SK-N-SH (cell line): ENCODE results near the gene NEK10. TPM values are rescaled to one million over a fixed set of nuclear protein-coding genes. Genes with fewer than 3 reads are reported as not detected.

Experiments used
- CTCF ChIA-PET: fragments of 300-600, 350-600 bp; formaldehyde crosslinking; extraction: SDS; loops from one replicate; lab custom pipeline; 2021; lab: Yijun Ruan, JAX
- POLR2A ChIA-PET: fragments of 350-600 bp; sonication (Branson Sonifier 250); formaldehyde crosslinking; extraction: SDS; loops from one replicate; lab custom pipeline; 2020; ENCODE audit warnings: antibody characterized with exemption, inconsistent platforms; lab: Yijun Ruan, JAX
- DNase-seq: peaks from one replicate; pipeline ENCODE4 v3.0.0; 2012
- H2AFZ ChIP-seq: fragments of 200-600 bp; sonication (generic); 2 replicates; pipeline ENCODE4 v1.8.1; 2016; ENCODE audit warnings: antibody characterized with exemption, mild to moderate bottlenecking, low read depth
- H3F3A ChIP-seq: fragments of 200-600 bp; sonication (generic); replicated peaks from 2 replicates; pipeline ENCODE3; 2016; ENCODE audit warnings: antibody characterized with exemption, mild to moderate bottlenecking; ENCODE audit not compliant: insufficient read depth
- H3K27ac ChIP-seq, 2 experiments: fragments of 200-500 bp in 1 of 2; fragments of 200-600 bp in 1 of 2; sonication (Bioruptor generic) in 1 of 2; sonication (generic), shearing (Covaris generic) in 1 of 2; 2 replicates each; pipeline versions ENCODE4 v1.5.1 to v1.6.1; 2014 to 2016; ENCODE audit warnings: low read depth in 2 of 2, inconsistent platforms in 1 of 2, low read length in 1 of 2, mild to moderate bottlenecking in 1 of 2, mixed read lengths in 1 of 2
- H3K27me3 ChIP-seq: fragments of 200-600 bp; sonication (generic), shearing (Covaris generic); 2 replicates; pipeline ENCODE4 v1.6.1; 2016; ENCODE audit warnings: mixed run types; ENCODE audit not compliant: insufficient read depth
- H3K36me3 ChIP-seq, 2 experiments: fragments of 200-500 bp in 1 of 2; fragments of 200-600 bp in 1 of 2; sonication (Bioruptor generic) in 1 of 2; sonication (generic) in 1 of 2; replicated peaks in 1 of 2; 2 replicates each; pipeline versions ENCODE3 to v1.5.1; 2014 to 2016; ENCODE audit warnings: low read length in 1 of 2, mild to moderate bottlenecking in 1 of 2; ENCODE audit not compliant: insufficient read depth in 2 of 2, control insufficient read depth in 1 of 2
- H3K4me1 ChIP-seq, 2 experiments: fragments of 200-500 bp in 1 of 2; fragments of 200-600 bp in 1 of 2; sonication (Bioruptor generic) in 1 of 2; sonication (generic), shearing (Covaris generic) in 1 of 2; 2 replicates each; pipeline versions ENCODE4 v1.5.1 to v1.6.1; 2014 to 2016; ENCODE audit warnings: low read depth in 1 of 2, low read length in 1 of 2, mixed run types in 1 of 2; ENCODE audit not compliant: insufficient read depth in 2 of 2, control insufficient read depth in 1 of 2
- H3K4me2 ChIP-seq: fragments of 200-600 bp; sonication (generic), shearing (Covaris generic); 2 replicates; pipeline ENCODE4 v1.6.1; 2017; ENCODE audit warnings: mixed run types
- H3K4me3 ChIP-seq, 2 experiments: fragments of 200-500 bp in 1 of 2; fragments of 200-600 bp in 1 of 2; sonication (Bioruptor generic) in 1 of 2; sonication (generic), shearing (Covaris generic) in 1 of 2; 2 replicates each; pipeline versions ENCODE4 v1.5.1 to v1.8.1; 2014 to 2016; ENCODE audit warnings: low read depth in 2 of 2, inconsistent platforms in 1 of 2, low read length in 1 of 2, mild to moderate bottlenecking in 1 of 2, mixed read lengths in 1 of 2, moderate library complexity in 1 of 2
- H3K79me2 ChIP-seq: fragments of 200-600 bp; sonication (generic); 2 replicates; pipeline ENCODE4 v1.8.1; 2017; ENCODE audit warnings: mild to moderate bottlenecking; ENCODE audit not compliant: insufficient read depth
- H3K9ac ChIP-seq: fragments of 200-600 bp; sonication (generic); 2 replicates; pipeline ENCODE4 v1.6.1; 2017; ENCODE audit warnings: mixed run types
- H3K9me2 ChIP-seq: fragments of 200-600 bp; sonication (generic); 2 replicates; pipeline ENCODE4 v1.6.1; 2017; ENCODE audit warnings: mixed run types
- H3K9me3 ChIP-seq: fragments of 200-600 bp; sonication (generic); 2 replicates; pipeline ENCODE4 v1.6.1; 2017; ENCODE audit warnings: mixed run types, mild to moderate bottlenecking, moderate library complexity
- H4K20me1 ChIP-seq: fragments of 200-600 bp; sonication (generic); 2 replicates; pipeline ENCODE4 v1.6.1; 2017; ENCODE audit warnings: mild to moderate bottlenecking, mixed run types; ENCODE audit not compliant: insufficient read depth
- FOSL2 ChIP-seq: IDR thresholded peaks from 2 replicates; pipeline ENCODE4 v1.4.0; 2012; ENCODE audit warnings: low read depth, mild to moderate bottlenecking, moderate library complexity, borderline replicate concordance
- FOXJ3 ChIP-seq: sonication (generic); formaldehyde crosslinking; IDR thresholded peaks from 2 replicates; pipeline ENCODE4 v1.5.1; 2020; ENCODE audit warnings: mild to moderate bottlenecking, missing genetic modification reagents
- FOXM1 ChIP-seq: IDR thresholded peaks from 2 replicates; pipeline ENCODE4 v1.4.0; 2012; ENCODE audit warnings: low read depth, mild to moderate bottlenecking
- NRF1 ChIP-seq: IDR thresholded peaks from 2 replicates; pipeline ENCODE4 v1.6.1; 2012; ENCODE audit warnings: low read depth, mild to moderate bottlenecking, low read length
- POLR2AphosphoS5 ChIP-seq: IDR thresholded peaks from 2 replicates; pipeline ENCODE4 v1.6.1; 2012; ENCODE audit warnings: low read depth, low read length
- RFX5 ChIP-seq: IDR thresholded peaks from 2 replicates; pipeline ENCODE4 v1.6.1; 2012; ENCODE audit warnings: mild to moderate bottlenecking, improper control_type of control experiment, low read length
- RXRA ChIP-seq: IDR thresholded peaks from 2 replicates; pipeline ENCODE4 v1.4.0; 2012; ENCODE audit warnings: low read depth, mild to moderate bottlenecking, borderline replicate concordance
- TAF1 ChIP-seq: IDR thresholded peaks from 2 replicates; pipeline ENCODE4 v1.6.1; 2012; ENCODE audit warnings: low read depth, mild to moderate bottlenecking, low read length, moderate library complexity, borderline replicate concordance
- TEAD4 ChIP-seq: IDR thresholded peaks from 2 replicates; pipeline ENCODE4 v1.4.0; 2012; ENCODE audit warnings: mild to moderate bottlenecking, borderline replicate concordance; ENCODE audit not compliant: insufficient read depth
- YY1 ChIP-seq: IDR thresholded peaks from 2 replicates; pipeline ENCODE4 v1.4.0; 2012; ENCODE audit warnings: low read depth, mild to moderate bottlenecking
- WGBS: methylation state at CpG from one replicate; pipeline ENCODE4 v1.1.6; 2017; ENCODE audit warnings: low lambda C conversion rate; 5-methylcytosine and 5-hydroxymethylcytosine counted together
- polyA plus RNA-seq, 3 experiments: library from polyadenylated mRNA; depleted of rRNA; stranded (reverse); fragments of >200 nt; gene quantifications; 2 replicates each; pipeline ENCODE4 v1.2.3, GENCODE V29; 2012
- TF ChIP-seq, protein P1 (sequence below): IDR thresholded peaks from 2 replicates; pipeline ENCODE4; 2012
- TF ChIP-seq, protein P2 (sequence below): IDR thresholded peaks from 2 replicates; pipeline ENCODE4 v1.4.0; 2012; ENCODE audit warnings: low read depth, borderline replicate concordance
- TF ChIP-seq, protein P3 (sequence below): IDR thresholded peaks from 2 replicates; pipeline ENCODE4 v1.4.0; 2012; ENCODE audit warnings: low read depth
- TF ChIP-seq, protein P4 (sequence below): IDR thresholded peaks from 2 replicates; pipeline ENCODE4 v1.6.1; 2012; ENCODE audit warnings: mild to moderate bottlenecking, low read depth, low read length, moderate library complexity

The NEK10 gene
- polyA plus RNA-seq, 1 of the 3 experiments (the other 2 are of a cell fraction) = 1.0 TPM

DNA sequence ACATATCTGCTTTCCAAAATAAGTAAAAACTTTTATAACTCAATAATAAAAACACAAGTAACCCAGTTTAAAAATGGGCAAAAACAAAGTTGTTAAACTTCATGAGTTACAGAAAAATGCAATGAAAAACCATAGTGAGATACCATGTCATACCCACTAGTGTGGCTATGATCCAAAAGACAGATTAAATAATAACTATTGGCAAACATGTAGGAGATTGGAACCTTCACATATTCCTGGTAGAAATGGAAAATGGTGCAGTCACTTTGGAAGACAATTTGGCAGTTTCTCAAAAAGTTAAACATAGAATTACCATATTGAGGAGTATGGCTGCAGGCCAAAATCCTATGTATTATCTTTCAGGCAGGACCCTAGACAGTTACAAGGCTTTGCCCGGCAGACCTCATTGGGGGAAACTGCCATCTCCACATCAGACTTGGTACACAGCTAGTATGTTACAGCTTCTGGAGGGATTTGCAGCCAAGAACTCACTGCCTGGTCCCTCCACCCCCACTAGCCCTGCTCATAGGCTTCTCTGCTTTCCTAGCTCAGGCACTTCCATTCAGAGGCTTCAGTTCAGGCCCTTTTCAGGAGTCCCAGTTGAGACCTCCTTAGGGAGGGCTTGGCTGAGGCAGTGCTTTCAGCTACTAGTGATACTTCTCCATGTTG is 147.8 kb downstream of the NEK10 start:
- no peaks in the 10 kb centered on the region for H3K79me2 ChIP-seq
- H3K27ac ChIP-seq = no peak overlapping the region
- CTCF ChIA-PET = no interaction called here
- no peaks in the 10 kb centered on the region for H3K27me3 ChIP-seq
- peaks cover 15% of the 10 kb centered on the region for H3F3A ChIP-seq
- no peaks in the 10 kb centered on the region for H3K9me3 ChIP-seq
- no peak overlapping the region for H2AFZ ChIP-seq
- no peaks in the 10 kb centered on the region for H4K20me1 ChIP-seq
- H3K36me3 ChIP-seq = no peaks in the 10 kb centered on the region
- no peak for DNase-seq
- H3K4me3 ChIP-seq = no peak overlapping the region
- TF ChIP-seq, protein P1, sequence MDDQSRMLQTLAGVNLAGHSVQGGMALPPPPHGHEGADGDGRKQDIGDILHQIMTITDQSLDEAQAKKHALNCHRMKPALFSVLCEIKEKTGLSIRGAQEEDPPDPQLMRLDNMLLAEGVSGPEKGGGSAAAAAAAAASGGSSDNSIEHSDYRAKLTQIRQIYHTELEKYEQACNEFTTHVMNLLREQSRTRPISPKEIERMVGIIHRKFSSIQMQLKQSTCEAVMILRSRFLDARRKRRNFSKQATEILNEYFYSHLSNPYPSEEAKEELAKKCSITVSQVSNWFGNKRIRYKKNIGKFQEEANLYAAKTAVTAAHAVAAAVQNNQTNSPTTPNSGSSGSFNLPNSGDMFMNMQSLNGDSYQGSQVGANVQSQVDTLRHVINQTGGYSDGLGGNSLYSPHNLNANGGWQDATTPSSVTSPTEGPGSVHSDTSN = no peak
- TF ChIP-seq, protein P2, sequence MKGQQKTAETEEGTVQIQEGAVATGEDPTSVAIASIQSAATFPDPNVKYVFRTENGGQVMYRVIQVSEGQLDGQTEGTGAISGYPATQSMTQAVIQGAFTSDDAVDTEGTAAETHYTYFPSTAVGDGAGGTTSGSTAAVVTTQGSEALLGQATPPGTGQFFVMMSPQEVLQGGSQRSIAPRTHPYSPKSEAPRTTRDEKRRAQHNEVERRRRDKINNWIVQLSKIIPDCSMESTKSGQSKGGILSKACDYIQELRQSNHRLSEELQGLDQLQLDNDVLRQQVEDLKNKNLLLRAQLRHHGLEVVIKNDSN = no peak
- TF ChIP-seq YY1 (no peak), TEAD4 (no peak), FOSL2 (no peak), FOXJ3 (CRISPR knock-in tag) (no peak), FOXM1 (no peak), RFX5 (no peak), POLR2AphosphoS5 (no peak), TAF1 (no peak), NRF1 (no peak), RXRA (no peak)
- TF ChIP-seq, protein P3, sequence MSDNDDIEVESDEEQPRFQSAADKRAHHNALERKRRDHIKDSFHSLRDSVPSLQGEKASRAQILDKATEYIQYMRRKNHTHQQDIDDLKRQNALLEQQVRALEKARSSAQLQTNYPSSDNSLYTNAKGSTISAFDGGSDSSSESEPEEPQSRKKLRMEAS = no peak
- TF ChIP-seq, protein P4, sequence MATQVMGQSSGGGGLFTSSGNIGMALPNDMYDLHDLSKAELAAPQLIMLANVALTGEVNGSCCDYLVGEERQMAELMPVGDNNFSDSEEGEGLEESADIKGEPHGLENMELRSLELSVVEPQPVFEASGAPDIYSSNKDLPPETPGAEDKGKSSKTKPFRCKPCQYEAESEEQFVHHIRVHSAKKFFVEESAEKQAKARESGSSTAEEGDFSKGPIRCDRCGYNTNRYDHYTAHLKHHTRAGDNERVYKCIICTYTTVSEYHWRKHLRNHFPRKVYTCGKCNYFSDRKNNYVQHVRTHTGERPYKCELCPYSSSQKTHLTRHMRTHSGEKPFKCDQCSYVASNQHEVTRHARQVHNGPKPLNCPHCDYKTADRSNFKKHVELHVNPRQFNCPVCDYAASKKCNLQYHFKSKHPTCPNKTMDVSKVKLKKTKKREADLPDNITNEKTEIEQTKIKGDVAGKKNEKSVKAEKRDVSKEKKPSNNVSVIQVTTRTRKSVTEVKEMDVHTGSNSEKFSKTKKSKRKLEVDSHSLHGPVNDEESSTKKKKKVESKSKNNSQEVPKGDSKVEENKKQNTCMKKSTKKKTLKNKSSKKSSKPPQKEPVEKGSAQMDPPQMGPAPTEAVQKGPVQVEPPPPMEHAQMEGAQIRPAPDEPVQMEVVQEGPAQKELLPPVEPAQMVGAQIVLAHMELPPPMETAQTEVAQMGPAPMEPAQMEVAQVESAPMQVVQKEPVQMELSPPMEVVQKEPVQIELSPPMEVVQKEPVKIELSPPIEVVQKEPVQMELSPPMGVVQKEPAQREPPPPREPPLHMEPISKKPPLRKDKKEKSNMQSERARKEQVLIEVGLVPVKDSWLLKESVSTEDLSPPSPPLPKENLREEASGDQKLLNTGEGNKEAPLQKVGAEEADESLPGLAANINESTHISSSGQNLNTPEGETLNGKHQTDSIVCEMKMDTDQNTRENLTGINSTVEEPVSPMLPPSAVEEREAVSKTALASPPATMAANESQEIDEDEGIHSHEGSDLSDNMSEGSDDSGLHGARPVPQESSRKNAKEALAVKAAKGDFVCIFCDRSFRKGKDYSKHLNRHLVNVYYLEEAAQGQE = no peak
- no peak overlapping the region for H3K9ac ChIP-seq
- POLR2A ChIA-PET = no interaction called here
- H3K4me2 ChIP-seq = no peak overlapping the region
- no peaks in the 10 kb centered on the region for H3K9me2 ChIP-seq
- 90% methylated on average over 1 of the region's 1 CpG for WGBS
- H3K4me1 ChIP-seq = no peaks in the 10 kb centered on the region
